Vagina (tissue), 2 donors: ENCODE results near the gene EIF4E1B.

Source experiments
- POLR2A ChIP-seq, 2 donors: fragments of 450-650 bp; IDR thresholded peaks; one replicate each; pipeline ENCODE4 v1.6.1; 2017; ENCODE audit warnings: antibody characterized with exemption in 2 of 2, mild to moderate bottlenecking in 2 of 2, moderate library complexity in 2 of 2
- POLR2AphosphoS5 ChIP-seq, 2 donors: sonication (generic); formaldehyde crosslinking; IDR thresholded peaks; one replicate each; pipeline ENCODE4 v1.9.0; 2017; ENCODE audit warnings: antibody characterized with exemption in 2 of 2, mild to moderate bottlenecking in 2 of 2, low read depth in 1 of 2; ENCODE audit not compliant: insufficient read depth in 1 of 2
- TF ChIP-seq, protein P1 (sequence below), 3 experiments: fragments of 450-650 bp in 2 of 3; fragments of 200-600 bp in 1 of 3; sonication (generic) in 1 of 3; IDR thresholded peaks; one replicate each; pipeline ENCODE4 v1.5.1; 2017 to 2019; ENCODE audit warnings: antibody characterized with exemption in 3 of 3, mild to moderate bottlenecking in 2 of 3, moderate library complexity in 2 of 3

DNA sequence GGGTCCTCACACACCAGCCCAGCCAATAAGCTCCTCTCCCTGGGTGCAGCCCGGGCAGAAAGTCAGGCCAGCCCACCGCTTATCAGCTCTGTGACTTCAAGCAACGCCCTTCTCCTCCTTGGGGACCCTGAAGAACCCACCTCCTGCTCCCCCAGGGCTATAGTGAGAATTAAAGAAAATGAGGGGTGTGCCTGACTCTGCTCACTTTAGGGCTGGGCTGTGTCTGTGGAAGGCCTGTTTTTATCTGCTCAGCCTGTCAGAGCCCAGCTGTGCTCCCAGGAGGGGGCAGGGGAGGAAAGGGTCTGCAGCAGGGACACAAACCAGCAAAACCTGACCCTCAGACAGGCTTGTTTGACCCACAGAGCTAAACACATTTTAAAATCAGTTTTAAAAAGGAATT lies 24.4 kb upstream of the EIF4E1B start:
- TF ChIP-seq, protein P1, sequence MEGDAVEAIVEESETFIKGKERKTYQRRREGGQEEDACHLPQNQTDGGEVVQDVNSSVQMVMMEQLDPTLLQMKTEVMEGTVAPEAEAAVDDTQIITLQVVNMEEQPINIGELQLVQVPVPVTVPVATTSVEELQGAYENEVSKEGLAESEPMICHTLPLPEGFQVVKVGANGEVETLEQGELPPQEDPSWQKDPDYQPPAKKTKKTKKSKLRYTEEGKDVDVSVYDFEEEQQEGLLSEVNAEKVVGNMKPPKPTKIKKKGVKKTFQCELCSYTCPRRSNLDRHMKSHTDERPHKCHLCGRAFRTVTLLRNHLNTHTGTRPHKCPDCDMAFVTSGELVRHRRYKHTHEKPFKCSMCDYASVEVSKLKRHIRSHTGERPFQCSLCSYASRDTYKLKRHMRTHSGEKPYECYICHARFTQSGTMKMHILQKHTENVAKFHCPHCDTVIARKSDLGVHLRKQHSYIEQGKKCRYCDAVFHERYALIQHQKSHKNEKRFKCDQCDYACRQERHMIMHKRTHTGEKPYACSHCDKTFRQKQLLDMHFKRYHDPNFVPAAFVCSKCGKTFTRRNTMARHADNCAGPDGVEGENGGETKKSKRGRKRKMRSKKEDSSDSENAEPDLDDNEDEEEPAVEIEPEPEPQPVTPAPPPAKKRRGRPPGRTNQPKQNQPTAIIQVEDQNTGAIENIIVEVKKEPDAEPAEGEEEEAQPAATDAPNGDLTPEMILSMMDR (IDR thresholded peaks at IDR 0.05) = no peak
- TF ChIP-seq POLR2A (IDR thresholded peaks at IDR 0.05) (no peak), POLR2AphosphoS5 (IDR thresholded peaks at IDR 0.05; ENCODE audit: insufficient read depth in 1 of 2, low read depth in 1 of 2) (no peak)
